HG03520 (cell line): ENCODE results near the gene SLC66A2.
"Not testable (repeated sequence)": the region's sequence is repeated elsewhere in the genome, so short reads cannot be mapped to it uniquely, and the experiment has no call there.

Experiments
- ATAC-seq: cut with Tn5 transposase; IDR thresholded peaks from one replicate; pipeline ENCODE4 v1.9.1; 2021; ENCODE audit warnings: mild to moderate bottlenecking, moderate library complexity; ENCODE audit not compliant: unreplicated experiment

The SLC66A2 gene

GRCh38 chr18:79869591-79870300 lies 81.7 kb downstream of the SLC66A2 start:
- ATAC-seq = no peak

- no peak for ATAC-seq
These were observed 82.5 kb downstream of the SLC66A2 start for GRCh38 chr18:79868811-79869541.

- ATAC-seq = no peak
These were observed 83.2 kb downstream of the SLC66A2 start for GRCh38 chr18:79868168-79868784.

- no peak for ATAC-seq
These were observed 83.8 kb downstream of the SLC66A2 start for GRCh38 chr18:79867666-79868065.

GRCh38 chr18:79866889-79867574 lies 84.4 kb downstream of the SLC66A2 start:
- ATAC-seq = no peak

DNA sequence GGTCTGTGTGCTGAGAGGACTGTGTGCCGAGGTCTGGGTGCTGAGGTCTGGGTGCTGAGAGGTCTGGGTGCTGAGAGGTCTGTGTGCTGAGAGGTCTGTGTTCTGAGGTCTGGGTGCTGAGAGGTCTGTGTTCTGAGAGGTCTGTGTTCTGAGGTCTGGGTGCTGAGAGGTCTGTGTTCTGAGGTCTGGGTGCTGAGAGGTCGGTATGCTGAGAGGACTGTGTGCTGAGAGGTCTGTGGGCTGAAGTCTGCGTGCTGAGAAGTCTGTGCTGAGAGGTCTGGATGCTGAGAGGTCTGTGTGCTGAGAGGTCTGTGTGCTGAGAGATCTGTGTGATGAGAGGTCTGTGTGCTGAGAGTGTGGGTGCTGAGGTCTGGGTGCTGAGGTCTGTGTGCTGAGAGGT lies 85.5 kb downstream of the SLC66A2 start:
- ATAC-seq = not testable (repeated sequence)

DNA sequence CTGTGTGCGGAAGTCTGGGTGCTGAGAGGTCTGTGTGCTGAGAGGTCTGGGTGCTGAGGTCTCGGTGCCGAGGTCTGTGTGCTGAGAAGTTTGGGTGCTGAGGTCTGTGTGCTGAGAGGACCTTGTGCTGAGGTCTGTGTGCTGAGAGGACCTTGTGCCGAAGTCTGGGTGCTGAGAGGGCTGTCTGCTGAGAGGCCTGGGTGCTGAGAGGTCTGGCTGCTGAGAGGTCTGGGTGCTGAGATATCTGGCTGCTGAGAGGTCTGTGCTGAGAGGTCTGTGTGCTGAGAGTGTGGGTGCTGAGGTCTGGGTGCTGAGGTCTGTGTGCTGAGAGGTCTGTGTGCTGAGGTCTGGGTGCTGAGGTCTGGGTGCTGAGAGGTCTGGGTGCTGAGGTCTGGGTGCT lies 86.5 kb downstream of the SLC66A2 start:
- not testable (repeated sequence) for ATAC-seq

GRCh38 chr18:79864006-79864725 lies 87.3 kb downstream of the SLC66A2 start:
- ATAC-seq = no peak

- no peak for ATAC-seq
These were observed 88.1 kb downstream of the SLC66A2 start for GRCh38 chr18:79863161-79864005.

DNA sequence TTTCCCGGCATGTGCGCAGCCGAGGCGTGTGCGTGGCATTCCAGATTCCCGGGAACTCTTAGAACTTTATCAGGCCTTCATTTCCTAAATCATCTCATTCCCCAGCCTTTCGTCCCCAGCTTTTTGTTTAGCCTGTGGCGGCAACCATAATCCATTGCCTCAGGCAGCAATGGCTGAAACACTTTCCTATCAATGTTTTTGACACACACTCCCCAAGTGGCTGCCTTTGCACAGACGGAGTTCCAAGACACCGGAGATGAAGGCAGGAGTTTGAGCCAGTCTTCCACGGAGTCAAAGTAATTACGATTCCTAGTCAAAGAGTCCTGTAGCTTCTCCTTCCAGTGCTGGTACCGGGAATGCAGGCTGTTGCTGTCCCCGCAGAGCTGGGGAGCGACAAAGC lies 88.9 kb downstream of the SLC66A2 start:
- ATAC-seq = no peak

- no peak for ATAC-seq
These were observed 89.8 kb downstream of the SLC66A2 start for GRCh38 chr18:79861687-79862086.

DNA sequence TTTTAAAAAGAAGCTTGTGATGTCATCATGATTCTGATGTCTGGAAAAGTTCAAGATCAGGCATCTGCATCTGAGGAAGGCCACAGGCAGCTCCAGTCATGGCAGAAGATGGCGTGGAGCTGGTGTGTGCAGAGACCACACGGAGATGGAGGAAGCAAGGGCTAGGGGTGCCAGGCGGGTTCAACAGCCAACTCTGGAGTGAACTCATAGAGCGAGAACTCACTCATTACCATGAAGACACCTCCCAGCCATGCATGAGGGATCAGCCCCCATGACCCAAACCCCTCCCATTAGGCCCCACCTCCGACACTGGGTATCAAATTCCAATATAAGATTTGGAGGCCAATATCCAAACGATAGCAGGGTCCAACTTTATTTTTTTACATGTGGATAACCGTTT lies 92.1 kb downstream of the SLC66A2 start:
- no peak for ATAC-seq

DNA sequence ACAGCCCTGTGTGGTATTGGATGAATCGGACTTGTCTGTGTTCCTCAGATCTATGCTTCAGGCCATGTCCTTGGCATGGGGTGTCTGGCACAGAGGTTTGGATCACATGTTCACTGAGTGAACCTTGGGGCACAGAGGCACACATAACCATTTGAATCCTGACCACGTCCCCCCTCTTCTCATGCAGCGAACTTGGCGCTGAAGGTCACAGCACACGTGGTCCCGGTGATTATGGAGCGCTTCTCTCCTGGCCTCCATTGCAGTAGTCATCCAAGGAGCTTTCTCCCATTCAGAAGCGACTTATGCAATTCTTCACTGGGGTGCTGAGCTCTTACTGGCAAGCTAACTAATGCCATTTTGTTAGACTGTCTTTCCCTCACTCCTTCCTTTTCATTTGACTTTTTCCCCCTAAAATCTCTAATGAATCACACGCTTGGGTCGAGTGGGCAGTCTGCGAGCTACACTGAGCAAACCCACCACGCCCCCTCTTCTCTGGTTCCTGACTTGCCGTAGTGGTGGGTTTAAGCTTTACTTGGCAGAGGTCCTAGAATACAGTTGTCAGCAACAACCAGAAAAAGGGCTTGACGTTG lies 94.3 kb downstream of the SLC66A2 start:
- no peak for ATAC-seq

DNA sequence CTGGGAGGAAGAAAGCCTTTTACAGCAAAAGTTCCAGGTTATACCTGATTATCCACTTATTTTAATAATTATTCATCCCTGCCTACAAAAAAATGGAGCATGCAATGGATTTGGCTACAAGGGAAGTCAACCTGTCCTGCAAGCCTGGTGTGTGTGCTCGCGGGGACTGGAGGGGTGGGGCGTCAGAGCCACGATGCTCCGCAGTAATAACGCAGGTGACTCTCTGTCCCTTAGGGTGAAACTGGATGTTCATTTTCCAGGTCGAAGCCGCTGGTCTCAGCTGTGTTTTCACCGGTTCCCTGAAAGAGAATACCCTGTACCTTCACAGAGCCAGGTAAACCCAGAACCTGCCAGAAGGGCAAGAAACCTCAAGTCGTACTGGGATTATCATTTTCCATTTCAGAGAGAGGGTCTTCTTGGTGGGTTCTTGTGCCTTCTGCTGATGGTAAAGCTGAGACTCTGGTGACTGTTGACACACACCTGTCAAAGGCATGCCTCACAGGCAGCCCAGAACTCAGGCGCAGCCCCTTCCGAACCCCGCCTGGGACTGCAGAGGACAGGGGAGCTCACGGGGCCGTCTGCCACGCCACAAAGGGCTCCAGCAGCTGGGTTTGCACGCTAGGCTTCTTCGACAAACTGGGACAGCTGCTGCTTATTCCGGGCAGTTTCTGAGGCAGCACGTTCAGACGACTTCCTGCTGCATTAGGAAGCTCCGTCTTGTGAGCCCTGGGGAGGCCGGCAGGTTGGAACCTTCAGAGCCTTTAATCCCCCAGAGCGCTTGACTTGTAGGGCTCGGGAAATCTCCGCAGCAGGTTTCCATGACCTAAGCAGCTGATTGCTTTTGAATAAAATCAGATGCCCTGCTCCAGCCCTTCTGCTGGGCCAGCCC lies 95.1 kb downstream of the SLC66A2 start:
- ATAC-seq = no peak

DNA sequence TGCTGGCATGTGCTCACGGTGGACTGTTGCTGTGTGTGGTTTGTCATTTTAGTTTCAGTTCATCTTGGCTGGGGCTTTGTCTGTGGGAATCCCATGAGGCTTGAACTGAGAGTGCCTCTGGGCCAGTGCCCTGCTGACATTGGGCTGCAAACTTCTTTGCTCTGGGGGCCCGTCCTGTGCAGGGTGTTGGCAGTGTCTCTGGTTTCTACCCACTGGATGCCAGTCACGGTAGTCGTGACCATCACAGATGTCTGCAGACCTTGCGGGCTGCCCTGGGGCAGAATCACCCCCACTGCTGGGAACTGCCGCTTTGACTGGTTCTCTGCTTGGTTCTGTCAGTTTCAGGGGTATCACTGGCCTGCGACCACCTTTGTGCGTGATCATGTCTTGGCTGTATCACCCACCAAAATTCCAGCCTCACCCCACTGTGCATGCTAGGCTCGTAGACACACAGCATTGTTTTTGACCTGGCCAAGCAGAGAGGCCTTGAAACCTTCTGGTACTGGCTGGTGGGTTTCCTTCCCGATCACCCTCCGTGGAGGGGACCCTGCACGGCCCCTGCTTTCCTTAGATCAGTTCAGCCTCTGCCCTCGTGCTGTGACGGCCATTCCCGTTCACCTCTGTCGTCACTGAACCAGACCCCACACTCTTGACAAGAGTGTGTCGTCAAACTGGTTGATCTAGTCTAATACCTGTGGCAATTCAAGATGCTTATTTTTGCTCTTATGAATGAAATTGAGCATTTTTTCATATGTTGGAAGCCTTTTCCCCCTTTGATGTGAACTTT lies 96.1 kb downstream of the SLC66A2 start:
- peak; percentile 49 for ATAC-seq

- no peak for ATAC-seq
These were observed 97.5 kb downstream of the SLC66A2 start for GRCh38 chr18:79853993-79854364.

- no peak for ATAC-seq
These were observed 98.0 kb downstream of the SLC66A2 start for GRCh38 chr18:79853303-79853992.
